AG04450 (cell line): ENCODE measurements around the gene PXMP4. TPM values are rescaled to one million over a fixed set of nuclear protein-coding genes. Genes with fewer than 3 reads are reported as not detected.

Experiments used
- CTCF ChIA-PET: fragments of 300-600, 350-600 bp; formaldehyde crosslinking; extraction: SDS; loops from one replicate; lab custom pipeline; 2022; ENCODE audit warnings: antibody characterized with exemption, inconsistent platforms; lab: Charles Lee
- POLR2A ChIA-PET: fragments of 350-600 bp; formaldehyde crosslinking; extraction: SDS; loops from one replicate; lab custom pipeline; 2021; ENCODE audit warnings: antibody characterized with exemption, inconsistent platforms; lab: Yijun Ruan, JAX
- DNase-seq: peaks from one replicate; pipeline ENCODE4 v3.0.0-alpha.2; 2011; ENCODE audit warnings: low read depth, low spot score
- H3K27ac ChIP-seq: one replicate; pipeline ENCODE4 v1.5.1; 2012; ENCODE audit warnings: low read depth, low read length, control low read depth
- H3K27me3 ChIP-seq: one replicate; pipeline ENCODE4 v1.6.0; 2012; ENCODE audit warnings: low read length; ENCODE audit not compliant: control insufficient read depth, insufficient read depth
- H3K4me3 ChIP-seq: 2 replicates; pipeline ENCODE4 v1.5.1; 2011; ENCODE audit warnings: mild to moderate bottlenecking, low read depth, low read length, control low read depth
- H3K9me3 ChIP-seq: 2 replicates; pipeline ENCODE4 v1.5.1; 2012; ENCODE audit warnings: low read length; ENCODE audit not compliant: control insufficient read depth, insufficient read depth
- CTCF ChIP-seq: IDR thresholded peaks from 2 replicates; pipeline ENCODE4 v1.5.1; 2011; ENCODE audit warnings: low read depth, low read length, control low read depth, inconsistent platforms
- polyA plus RNA-seq: library from polyadenylated mRNA; depleted of rRNA; stranded (reverse); fragments of >200 nt; gene quantifications from 2 replicates; pipeline ENCODE4 v1.2.3, GENCODE V29; 2011

Gene PXMP4
- polyA plus RNA-seq, 1 experiment = 6.0 TPM

- ChIA-PET CTCF (interaction anchor here (0.6 to 0.9 kb wide), 2 partner anchors 64 to 315 kb away, joined by 3 read pairs; no protein-coding TSS in a partner anchor), POLR2A (interaction anchor here (0.6 to 0.9 kb wide), 4 partner anchors 12 to 79 kb away, joined by 3 to 4 read pairs (median 3); partner anchors contain the start of genes CHMP4B and PXMP4)
- Histone ChIP-seq H3K27me3 (no peaks in the 10 kb centered on the region), H3K9me3 (peaks cover 14% of the 10 kb centered on the region), H3K27ac (peak overlapping the region; percentile 52), H3K4me3 (peak overlapping the region; percentile 68)
- TF ChIP-seq CTCF = peak; percentile 9; the same call in 1 of the 2 replicates
- DNase-seq = no peak
Observed at GRCh38 chr20:33732166-33732970, 12.3 kb upstream of the PXMP4 start.

- peak; percentile 73 for TF ChIP-seq CTCF
- no peaks in the 10 kb centered on the region for H3K27me3 ChIP-seq
- H3K9me3 ChIP-seq = peaks cover 8% of the 10 kb centered on the region
- DNase-seq = peak; percentile 37
- peak within 1 kb of the TSS; percentile 61 for H3K27ac ChIP-seq
- POLR2A ChIA-PET = interaction anchor here (0.6 to 0.9 kb wide), 3 partner anchors 12 to 79 kb away, joined by 3 to 4 read pairs (median 3); partner anchors contain the start of genes CHMP4B and PXMP4
- CTCF ChIA-PET = interaction anchor here (0.6 to 1.4 kb wide), 2 partner anchors 12 to 316 kb away, joined by 3 to 5 read pairs; partner anchors contain the start of gene PXMP4
- peak within 1 kb of the TSS; percentile 68 for H3K4me3 ChIP-seq
Observed at GRCh38 chr20:33731693-33732165, 11.6 kb upstream of the PXMP4 start, which contains the start of gene ZNF341. TSS of gene ZNF341 (plus strand) at chr20:33731996. CDS start at chr20:33732022, 26 bp downstream.

GRCh38 chr20:33730946-33731692 lies 11.0 kb upstream of the PXMP4 start:
- no peaks in the 10 kb centered on the region for H3K27me3 ChIP-seq
- H3K4me3 ChIP-seq = peak overlapping the region; percentile 59
- ChIA-PET CTCF (interaction anchor here (1.4 kb wide), 1 partner anchor 11 kb away, joined by 5 read pairs; the partner anchor contains the start of gene PXMP4), POLR2A (no interaction called here)
- TF ChIP-seq CTCF = no peak
- peak overlapping the region; percentile 61 for H3K27ac ChIP-seq
- no peak for DNase-seq
- peaks cover 2% of the 10 kb centered on the region; the same call in 1 of the 2 replicates for H3K9me3 ChIP-seq

GRCh38 chr20:33729101-33729500 lies 9.0 kb upstream of the PXMP4 start:
- Histone ChIP-seq H3K27me3 (no peaks in the 10 kb centered on the region), H3K9me3 (no peaks in the 10 kb centered on the region), H3K27ac (no peak overlapping the region), H3K4me3 (no peak overlapping the region)
- no peak for TF ChIP-seq CTCF
- POLR2A ChIA-PET = no interaction called here
- CTCF ChIA-PET = no interaction called here
- DNase-seq = no peak
